Coronary artery (tissue), 2 donors: ENCODE measurements around the gene DPP4.
"Not testable (repeated sequence)": the region's sequence is repeated elsewhere in the genome, so short reads cannot be mapped to it uniquely, and the experiment has no call there.

Experiments
- DNase-seq: peaks from one replicate; pipeline ENCODE4 v3.0.0-alpha.2; 2017; ENCODE audit warnings: low spot score
- H3K27ac ChIP-seq, 2 donors: fragments of 200-600 bp; sonication (generic); one replicate each; pipeline ENCODE4 v1.5.1; 2016 to 2019
- H3K4me3 ChIP-seq: fragments of 200-600 bp; sonication (generic); 2 replicates; pipeline ENCODE4 v1.5.1; 2016; ENCODE audit warnings: mild to moderate bottlenecking, moderate library complexity
- TF ChIP-seq, protein P1 (sequence below): fragments of 200-600 bp; sonication (generic); IDR thresholded peaks from one replicate; pipeline ENCODE4 v1.5.1; 2019; ENCODE audit warnings: antibody characterized with exemption

DPP4 gene

DNA sequence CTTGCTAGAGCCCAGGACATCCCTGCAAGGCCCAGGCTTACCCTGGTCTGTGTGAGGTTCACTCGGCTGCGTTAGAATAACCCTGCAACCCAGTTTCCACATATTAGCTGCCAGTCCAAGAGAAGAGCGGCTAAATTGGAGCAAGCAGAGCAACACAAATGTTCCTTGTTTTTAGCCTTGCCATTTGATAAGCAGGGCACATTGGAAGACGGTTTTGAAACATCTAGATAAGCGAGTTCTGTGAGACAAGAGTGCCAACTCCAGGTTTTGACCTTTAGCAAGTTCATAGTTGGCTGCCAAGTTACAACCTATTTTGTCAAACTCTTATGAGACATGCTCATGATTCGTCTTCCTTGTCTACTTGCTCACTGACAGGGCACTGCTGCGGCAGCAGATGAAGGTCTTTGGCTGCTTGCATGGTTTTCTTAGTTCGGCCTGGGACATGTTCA, 23.5 kb downstream of the DPP4 start:
- TF ChIP-seq, protein P1, sequence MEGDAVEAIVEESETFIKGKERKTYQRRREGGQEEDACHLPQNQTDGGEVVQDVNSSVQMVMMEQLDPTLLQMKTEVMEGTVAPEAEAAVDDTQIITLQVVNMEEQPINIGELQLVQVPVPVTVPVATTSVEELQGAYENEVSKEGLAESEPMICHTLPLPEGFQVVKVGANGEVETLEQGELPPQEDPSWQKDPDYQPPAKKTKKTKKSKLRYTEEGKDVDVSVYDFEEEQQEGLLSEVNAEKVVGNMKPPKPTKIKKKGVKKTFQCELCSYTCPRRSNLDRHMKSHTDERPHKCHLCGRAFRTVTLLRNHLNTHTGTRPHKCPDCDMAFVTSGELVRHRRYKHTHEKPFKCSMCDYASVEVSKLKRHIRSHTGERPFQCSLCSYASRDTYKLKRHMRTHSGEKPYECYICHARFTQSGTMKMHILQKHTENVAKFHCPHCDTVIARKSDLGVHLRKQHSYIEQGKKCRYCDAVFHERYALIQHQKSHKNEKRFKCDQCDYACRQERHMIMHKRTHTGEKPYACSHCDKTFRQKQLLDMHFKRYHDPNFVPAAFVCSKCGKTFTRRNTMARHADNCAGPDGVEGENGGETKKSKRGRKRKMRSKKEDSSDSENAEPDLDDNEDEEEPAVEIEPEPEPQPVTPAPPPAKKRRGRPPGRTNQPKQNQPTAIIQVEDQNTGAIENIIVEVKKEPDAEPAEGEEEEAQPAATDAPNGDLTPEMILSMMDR, result no peak
- DNase-seq, result no peak
- no peak overlapping the region for H3K27ac ChIP-seq
- no peak overlapping the region for H3K4me3 ChIP-seq

DNA sequence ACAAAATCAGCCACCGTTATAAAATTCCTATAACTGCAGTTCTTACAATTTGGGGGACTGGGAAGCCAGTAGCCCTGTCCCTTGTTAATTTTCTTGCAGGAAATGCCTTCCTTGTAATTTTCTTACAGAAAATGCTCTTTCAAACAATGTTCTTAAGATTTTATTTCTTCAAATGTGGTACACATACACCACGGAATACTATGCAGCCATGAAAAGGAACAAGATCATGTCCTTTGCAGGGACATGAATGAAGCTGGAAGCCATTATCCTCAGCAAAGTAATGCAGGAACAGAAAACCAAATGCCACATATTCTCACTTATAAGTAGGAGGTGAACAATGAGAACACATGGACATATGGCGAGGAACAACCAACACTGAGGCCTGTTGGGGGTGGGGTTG, 24.9 kb downstream of the DPP4 start:
- H3K27ac ChIP-seq, DNase-seq, H3K4me3 ChIP-seq: not testable (repeated sequence)

- no peak for DNase-seq
- Histone ChIP-seq H3K27ac (no peak overlapping the region), H3K4me3 (no peak overlapping the region)
- TF ChIP-seq, protein P1, result no peak
Measured at GRCh38 chr2:162044586-162044985, 29.4 kb downstream of the DPP4 start.

- H3K4me3 ChIP-seq, result no peak overlapping the region
- no peak for DNase-seq
- TF ChIP-seq, protein P1, result no peak
- no peak overlapping the region for H3K27ac ChIP-seq
Measured at GRCh38 chr2:162043132-162043531, 30.9 kb downstream of the DPP4 start.

- no peak for DNase-seq
- TF ChIP-seq, protein P1, result no peak
- Histone ChIP-seq H3K27ac (no peak overlapping the region), H3K4me3 (no peak overlapping the region)
Measured at GRCh38 chr2:162041485-162041884, 32.5 kb downstream of the DPP4 start.

GRCh38 chr2:162038725-162039124, 35.3 kb downstream of the DPP4 start:
- DNase-seq, result no peak
- H3K4me3 ChIP-seq, result no peak overlapping the region
- TF ChIP-seq, protein P1, result no peak
- H3K27ac ChIP-seq, result no peak overlapping the region

DNA sequence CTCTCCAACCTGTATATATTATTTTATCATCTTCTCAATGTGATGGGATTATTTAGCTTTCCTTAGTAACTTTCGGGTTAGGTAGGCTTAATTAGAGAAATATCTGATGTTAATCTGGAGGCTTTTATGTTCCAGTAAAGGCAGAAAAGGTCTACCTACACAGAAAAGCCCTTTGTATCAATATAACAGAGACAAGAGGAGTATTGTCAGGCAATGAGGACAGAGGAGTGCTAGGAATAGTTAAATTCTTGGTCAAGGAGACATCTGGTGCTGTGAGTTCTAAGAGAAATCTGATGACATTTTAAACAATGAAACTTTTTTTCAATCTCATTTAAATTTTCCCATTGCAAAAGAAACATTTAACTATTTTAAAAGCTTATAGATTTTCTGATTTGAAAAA, 36.1 kb downstream of the DPP4 start:
- TF ChIP-seq, protein P1, result no peak
- DNase-seq, result no peak
- Histone ChIP-seq H3K27ac (no peak overlapping the region), H3K4me3 (no peak overlapping the region)
